Measurements from ENCODE around the gene SREBF1.

Gene SREBF1

GRCh38 chr17:17836818-17837379 is at the start of gene SREBF1:
TSS of gene SREBF1 (minus strand) at chr17:17836986. CDS start at chr17:17836817, 169 bp downstream.
- peaks cover 18% of the 10 kb centered on the region for H3K36me3 Mint-ChIP-seq (ENCODE audit: low read depth)
- H3K4me1 Mint-ChIP-seq (ENCODE audit: low read depth), result peaks cover 64% of the 10 kb centered on the region
- H3K9me3 Mint-ChIP-seq, result no peaks in the 10 kb centered on the region
- H3K27ac Mint-ChIP-seq, result peak within 1 kb of the TSS; percentile 95
- peak within 1 kb of the TSS; percentile 90 for H3K4me3 Mint-ChIP-seq
- H3K27me3 Mint-ChIP-seq (ENCODE audit: low read depth), result no peaks in the 10 kb centered on the region

- Mint-ChIP-seq H3K4me3 (no peak overlapping the region), H3K4me1 (ENCODE audit: low read depth) (peaks cover 1% of the 10 kb centered on the region), H3K36me3 (ENCODE audit: low read depth) (peaks cover 3% of the 10 kb centered on the region), H3K27me3 (ENCODE audit: low read depth) (no peaks in the 10 kb centered on the region), H3K27ac (no peak overlapping the region), H3K9me3 (no peaks in the 10 kb centered on the region)
Measured at GRCh38 chr17:17886226-17886625, 49.4 kb upstream of the SREBF1 start.

- Mint-ChIP-seq H3K36me3 (ENCODE audit: low read depth) (no peaks in the 10 kb centered on the region), H3K27me3 (ENCODE audit: low read depth) (no peaks in the 10 kb centered on the region), H3K4me1 (ENCODE audit: low read depth) (no peaks in the 10 kb centered on the region), H3K9me3 (no peaks in the 10 kb centered on the region), H3K4me3 (no peak overlapping the region), H3K27ac (no peak overlapping the region)
Measured at GRCh38 chr17:17884391-17885357, 47.9 kb upstream of the SREBF1 start.

GRCh38 chr17:17883801-17884200 is 47.0 kb upstream of the SREBF1 start:
- peaks cover 3% of the 10 kb centered on the region for H3K36me3 Mint-ChIP-seq (ENCODE audit: low read depth)
- H3K4me1 Mint-ChIP-seq (ENCODE audit: low read depth), result no peaks in the 10 kb centered on the region
- H3K27ac Mint-ChIP-seq, result no peak overlapping the region
- H3K4me3 Mint-ChIP-seq, result no peak overlapping the region
- no peaks in the 10 kb centered on the region for H3K27me3 Mint-ChIP-seq (ENCODE audit: low read depth)
- H3K9me3 Mint-ChIP-seq, result no peaks in the 10 kb centered on the region

- Mint-ChIP-seq H3K27me3 (ENCODE audit: low read depth) (no peaks in the 10 kb centered on the region), H3K27ac (no peak overlapping the region), H3K9me3 (no peaks in the 10 kb centered on the region), H3K4me3 (no peak overlapping the region), H3K4me1 (ENCODE audit: low read depth) (no peaks in the 10 kb centered on the region), H3K36me3 (ENCODE audit: low read depth) (peaks cover 5% of the 10 kb centered on the region)
Measured at GRCh38 chr17:17882082-17882581, 45.3 kb upstream of the SREBF1 start.

GRCh38 chr17:17880577-17881196 is 43.9 kb upstream of the SREBF1 start:
- H3K4me3 Mint-ChIP-seq, result no peak overlapping the region
- peaks cover 13% of the 10 kb centered on the region for H3K36me3 Mint-ChIP-seq (ENCODE audit: low read depth)
- H3K9me3 Mint-ChIP-seq, result no peaks in the 10 kb centered on the region
- no peak overlapping the region for H3K27ac Mint-ChIP-seq
- no peaks in the 10 kb centered on the region for H3K4me1 Mint-ChIP-seq (ENCODE audit: low read depth)
- no peaks in the 10 kb centered on the region for H3K27me3 Mint-ChIP-seq (ENCODE audit: low read depth)

GRCh38 chr17:17877529-17878358 is 41.0 kb upstream of the SREBF1 start:
- H3K36me3 Mint-ChIP-seq (ENCODE audit: low read depth), result peaks cover 13% of the 10 kb centered on the region
- H3K9me3 Mint-ChIP-seq, result no peaks in the 10 kb centered on the region
- H3K27ac Mint-ChIP-seq, result no peak overlapping the region
- no peak overlapping the region for H3K4me3 Mint-ChIP-seq
- H3K27me3 Mint-ChIP-seq (ENCODE audit: low read depth), result no peaks in the 10 kb centered on the region
- H3K4me1 Mint-ChIP-seq (ENCODE audit: low read depth), result no peaks in the 10 kb centered on the region

GRCh38 chr17:17876959-17877528 is 40.3 kb upstream of the SREBF1 start:
- no peaks in the 10 kb centered on the region for H3K4me1 Mint-ChIP-seq (ENCODE audit: low read depth)
- no peaks in the 10 kb centered on the region for H3K27me3 Mint-ChIP-seq (ENCODE audit: low read depth)
- peaks cover 13% of the 10 kb centered on the region for H3K36me3 Mint-ChIP-seq (ENCODE audit: low read depth)
- no peak overlapping the region for H3K27ac Mint-ChIP-seq
- no peaks in the 10 kb centered on the region for H3K9me3 Mint-ChIP-seq
- no peak overlapping the region for H3K4me3 Mint-ChIP-seq

- Mint-ChIP-seq H3K36me3 (ENCODE audit: low read depth) (peaks cover 13% of the 10 kb centered on the region), H3K4me3 (no peak overlapping the region), H3K9me3 (no peaks in the 10 kb centered on the region), H3K27me3 (ENCODE audit: low read depth) (no peaks in the 10 kb centered on the region), H3K4me1 (ENCODE audit: low read depth) (no peaks in the 10 kb centered on the region), H3K27ac (no peak overlapping the region)
Measured at GRCh38 chr17:17874478-17874877, 37.7 kb upstream of the SREBF1 start.

- peaks cover 15% of the 10 kb centered on the region for H3K36me3 Mint-ChIP-seq (ENCODE audit: low read depth)
- no peaks in the 10 kb centered on the region for H3K4me1 Mint-ChIP-seq (ENCODE audit: low read depth)
- no peaks in the 10 kb centered on the region for H3K9me3 Mint-ChIP-seq
- no peaks in the 10 kb centered on the region for H3K27me3 Mint-ChIP-seq (ENCODE audit: low read depth)
- no peak overlapping the region for H3K4me3 Mint-ChIP-seq
- H3K27ac Mint-ChIP-seq, result no peak overlapping the region
Measured at GRCh38 chr17:17873450-17873991, 36.7 kb upstream of the SREBF1 start.

GRCh38 chr17:17872547-17873345 is 36.0 kb upstream of the SREBF1 start:
- Mint-ChIP-seq H3K36me3 (ENCODE audit: low read depth) (peaks cover 15% of the 10 kb centered on the region), H3K9me3 (no peaks in the 10 kb centered on the region), H3K4me1 (ENCODE audit: low read depth) (no peaks in the 10 kb centered on the region), H3K27ac (no peak overlapping the region), H3K27me3 (ENCODE audit: low read depth) (no peaks in the 10 kb centered on the region), H3K4me3 (no peak overlapping the region)

- H3K4me3 Mint-ChIP-seq, result no peak overlapping the region
- H3K36me3 Mint-ChIP-seq (ENCODE audit: low read depth), result peaks cover 12% of the 10 kb centered on the region
- H3K27me3 Mint-ChIP-seq (ENCODE audit: low read depth), result no peaks in the 10 kb centered on the region
- no peaks in the 10 kb centered on the region for H3K4me1 Mint-ChIP-seq (ENCODE audit: low read depth)
- no peak overlapping the region for H3K27ac Mint-ChIP-seq
- no peaks in the 10 kb centered on the region for H3K9me3 Mint-ChIP-seq
Measured at GRCh38 chr17:17871913-17872312, 35.1 kb upstream of the SREBF1 start.

- Mint-ChIP-seq H3K4me3 (no peak overlapping the region), H3K36me3 (ENCODE audit: low read depth) (peaks cover 9% of the 10 kb centered on the region), H3K9me3 (no peaks in the 10 kb centered on the region), H3K4me1 (ENCODE audit: low read depth) (no peaks in the 10 kb centered on the region), H3K27me3 (ENCODE audit: low read depth) (no peaks in the 10 kb centered on the region), H3K27ac (no peak overlapping the region)
Measured at GRCh38 chr17:17870247-17870646, 33.5 kb upstream of the SREBF1 start.
